Retinal pigment epithelial cell (primary cell): Measurements from ENCODE around the gene WDR37.
"Not testable (repeated sequence)": the region's sequence is repeated elsewhere in the genome, so short reads cannot be mapped to it uniquely, and the experiment has no call there.

Source experiments
- DNase-seq: peaks from one replicate; pipeline ENCODE4 v3.0.0-alpha.2; 2010; ENCODE audit warnings: low read depth
- H3K4me3 ChIP-seq: 2 replicates; pipeline ENCODE4 v1.5.1; 2011; ENCODE audit warnings: mild to moderate bottlenecking, low read length, control low read depth, moderate library complexity
- CTCF ChIP-seq: conservative IDR thresholded peaks from 2 replicates; pipeline ENCODE4 v1.5.1; 2011; ENCODE audit warnings: low read depth, low read length, control low read depth, inconsistent platforms

Gene WDR37

GRCh38 chr10:1153805-1154351 is 97.7 kb downstream of the WDR37 start:
- no peak for TF ChIP-seq CTCF
- no peak for DNase-seq
- H3K4me3 ChIP-seq, result no peak overlapping the region

GRCh38 chr10:1154531-1155295 is 98.5 kb downstream of the WDR37 start:
- TF ChIP-seq CTCF, result no peak
- no peak for DNase-seq
- no peak overlapping the region for H3K4me3 ChIP-seq

GRCh38 chr10:1155791-1156615 is 99.8 kb downstream of the WDR37 start:
- no peak for TF ChIP-seq CTCF
- no peak for DNase-seq
- no peak overlapping the region for H3K4me3 ChIP-seq

GRCh38 chr10:1156616-1156886 is 100.4 kb downstream of the WDR37 start:
- no peak for DNase-seq
- H3K4me3 ChIP-seq, result no peak overlapping the region
- TF ChIP-seq CTCF, result no peak

- TF ChIP-seq CTCF, result no peak
- no peak overlapping the region for H3K4me3 ChIP-seq
- no peak for DNase-seq
These were observed 100.9 kb downstream of the WDR37 start for GRCh38 chr10:1156921-1157614.

GRCh38 chr10:1157615-1157933 is 101.4 kb downstream of the WDR37 start:
- H3K4me3 ChIP-seq, result no peak overlapping the region
- no peak for TF ChIP-seq CTCF
- no peak for DNase-seq

- no peak for TF ChIP-seq CTCF
- H3K4me3 ChIP-seq, result no peak overlapping the region
These were observed 101.9 kb downstream of the WDR37 start for GRCh38 chr10:1158066-1158465.

GRCh38 chr10:1158536-1158935 is 102.4 kb downstream of the WDR37 start:
- not testable (repeated sequence) for H3K4me3 ChIP-seq

More at GRCh38 chr10:1158066-1158465, 101.9 kb downstream of the WDR37 start:
- no peak for DNase-seq

More at GRCh38 chr10:1158536-1158935, 102.4 kb downstream of the WDR37 start:
- not testable (repeated sequence) for DNase-seq
